Cardiac septum (tissue), 1 donor: ENCODE results near the gene RPGRIP1. TPM values are rescaled to one million over a fixed set of nuclear protein-coding genes. Genes with fewer than 3 reads are reported as not detected.
"Not testable (repeated sequence)": the region's sequence is repeated elsewhere in the genome, so short reads cannot be mapped to it uniquely, and the experiment has no call there.

Experiments used
- DNase-seq: peaks from one replicate; pipeline ENCODE4 v3.0.0-alpha.2; 2020; ENCODE audit warnings: low spot score
- intact Hi-C: fragments of 100-400 bp; cut with DNase I; formaldehyde crosslinking; loops from one replicate; pipeline ENCODE4 v1.14.0; 2022
- total RNA-seq: library from RNA; stranded (reverse); fragmentation: NEBNext Ultra II Directional; extraction: Animal tissue kit (Norgen Biotek cat#: 25700); gene quantifications from one replicate; pipeline ENCODE4 v1.2.1, GENCODE V29; 2021
- donor health status: DM: no; HTN: no; CAD: no.

Gene RPGRIP1
- total RNA-seq, 1 donor from 2014 or later = not detected

DNA sequence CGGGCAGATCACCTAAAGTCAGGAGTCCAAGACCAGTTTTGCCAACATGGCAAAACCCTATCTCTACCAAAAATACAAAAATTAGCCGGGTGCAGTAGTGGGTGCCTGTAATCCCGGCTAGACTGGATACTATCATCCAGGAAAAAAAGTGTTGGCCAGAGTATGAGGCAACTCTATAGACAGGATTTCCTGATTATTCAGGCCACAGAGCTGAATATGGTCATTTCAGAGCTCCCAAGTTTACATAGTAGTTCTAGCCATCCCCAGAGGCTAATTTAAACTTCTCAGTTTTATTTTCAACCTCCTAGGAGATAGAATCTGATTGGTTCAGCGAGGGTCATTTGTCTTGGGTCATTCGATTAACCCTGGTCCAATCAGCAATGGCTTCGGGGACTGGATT lies 7.3 kb downstream of the RPGRIP1 start:
- DNase-seq = no peak
- intact Hi-C loops = no loop called here

GRCh38 chr14:21294026-21294425 lies 14.1 kb downstream of the RPGRIP1 start:
- DNase-seq, intact Hi-C loops: not testable (repeated sequence)

DNA sequence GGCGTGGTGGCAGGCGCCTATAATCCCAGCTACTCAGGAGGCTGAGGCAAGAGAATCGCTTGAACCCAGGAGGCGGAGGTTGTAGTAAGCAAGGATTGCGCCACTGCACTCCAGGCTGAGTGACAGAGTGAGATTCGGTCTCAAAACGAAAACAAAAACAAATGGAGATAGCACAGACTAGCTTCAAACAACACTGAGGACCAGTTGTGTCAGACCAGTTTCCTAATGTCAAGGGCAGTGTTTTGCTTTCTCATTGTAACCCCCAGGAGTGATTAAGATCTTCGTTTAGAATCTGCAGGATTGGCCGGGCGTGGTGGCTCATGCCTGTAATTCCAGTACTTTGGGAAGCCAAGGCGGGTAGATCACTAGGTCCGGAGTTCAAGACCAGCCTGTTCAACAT lies 18.5 kb downstream of the RPGRIP1 start:
- DNase-seq = no peak
- intact Hi-C loops = no loop called here

GRCh38 chr14:21299562-21300130 lies 19.8 kb downstream of the RPGRIP1 start:
- intact Hi-C loops = no loop called here
- no peak for DNase-seq

DNA sequence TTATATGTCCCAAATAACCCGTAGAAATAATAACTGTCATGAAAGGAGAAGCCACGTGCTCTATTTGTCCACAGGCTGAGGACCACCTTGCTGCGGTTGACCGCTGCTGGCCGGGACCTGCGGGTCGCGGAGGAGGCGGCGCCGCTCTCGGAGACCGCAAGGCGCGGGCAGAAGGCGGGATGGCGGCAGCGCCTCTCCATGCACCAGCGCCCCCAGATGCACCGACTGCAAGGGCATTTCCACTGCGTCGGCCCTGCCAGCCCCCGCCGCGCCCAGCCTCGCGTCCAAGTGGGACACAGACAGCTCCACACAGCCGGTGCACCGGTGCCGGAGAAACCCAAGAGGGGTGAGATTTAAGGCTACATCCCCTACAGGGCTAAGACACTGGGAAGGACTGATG lies 21.0 kb downstream of the RPGRIP1 start:
- DNase-seq = no peak
- intact Hi-C loops = no loop called here

- intact Hi-C loops = no loop called here
- DNase-seq = no peak
These were observed 22.3 kb downstream of the RPGRIP1 start for GRCh38 chr14:21302013-21302835.

DNA sequence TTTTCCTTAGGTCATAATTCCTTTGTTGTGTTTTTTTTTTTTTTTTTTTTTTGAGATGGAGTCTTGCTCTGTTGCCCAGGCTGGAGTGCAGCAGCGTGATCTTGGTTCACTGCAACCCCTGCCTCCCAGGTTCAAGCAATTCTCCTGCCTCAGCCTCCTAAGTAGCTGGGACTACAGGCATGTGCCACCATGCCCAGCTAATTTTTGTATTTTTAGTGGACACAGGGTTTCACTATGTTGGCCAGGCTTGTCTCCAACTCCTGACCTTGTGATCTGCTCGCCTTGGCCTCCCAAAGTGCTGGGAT lies 22.9 kb downstream of the RPGRIP1 start:
- DNase-seq, intact Hi-C loops: not testable (repeated sequence)

DNA sequence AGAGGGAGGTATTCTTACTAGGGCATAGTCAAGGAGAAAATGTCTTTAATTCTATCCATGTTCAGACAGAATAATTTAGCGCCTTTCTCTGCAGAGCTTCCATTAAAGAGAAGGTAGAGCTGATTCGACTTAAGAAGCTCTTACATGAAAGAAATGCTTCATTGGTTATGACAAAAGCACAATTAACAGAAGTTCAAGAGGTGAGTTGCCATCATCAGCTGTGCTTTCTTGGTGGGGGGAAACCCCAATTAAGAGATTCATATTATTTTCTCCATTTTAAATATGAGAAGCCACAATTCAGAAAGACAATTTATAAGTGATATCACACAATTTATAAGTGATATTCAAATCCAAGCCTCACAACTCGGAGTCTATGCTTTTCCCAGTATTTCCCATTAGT lies 27.8 kb downstream of the RPGRIP1 start:
- no peak for DNase-seq
- intact Hi-C loops = no loop called here

DNA sequence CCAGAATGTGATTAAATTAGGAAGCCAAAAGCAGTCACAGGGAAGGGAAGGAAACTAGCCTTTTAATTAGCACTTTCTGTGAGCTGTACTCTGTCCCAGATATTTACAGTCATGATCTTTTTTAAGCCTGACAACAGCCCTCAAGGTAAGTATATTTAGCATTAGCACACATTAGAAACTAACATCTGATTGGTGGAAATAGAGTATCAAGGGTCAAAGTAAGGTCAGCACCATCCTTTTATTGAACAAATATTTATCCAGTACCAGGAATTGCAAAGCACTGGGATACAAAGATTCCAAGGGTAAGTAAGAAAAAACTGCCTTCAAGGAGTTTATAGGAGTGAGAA lies 28.2 kb downstream of the RPGRIP1 start:
- intact Hi-C loops = no loop called here
- DNase-seq = no peak

DNA sequence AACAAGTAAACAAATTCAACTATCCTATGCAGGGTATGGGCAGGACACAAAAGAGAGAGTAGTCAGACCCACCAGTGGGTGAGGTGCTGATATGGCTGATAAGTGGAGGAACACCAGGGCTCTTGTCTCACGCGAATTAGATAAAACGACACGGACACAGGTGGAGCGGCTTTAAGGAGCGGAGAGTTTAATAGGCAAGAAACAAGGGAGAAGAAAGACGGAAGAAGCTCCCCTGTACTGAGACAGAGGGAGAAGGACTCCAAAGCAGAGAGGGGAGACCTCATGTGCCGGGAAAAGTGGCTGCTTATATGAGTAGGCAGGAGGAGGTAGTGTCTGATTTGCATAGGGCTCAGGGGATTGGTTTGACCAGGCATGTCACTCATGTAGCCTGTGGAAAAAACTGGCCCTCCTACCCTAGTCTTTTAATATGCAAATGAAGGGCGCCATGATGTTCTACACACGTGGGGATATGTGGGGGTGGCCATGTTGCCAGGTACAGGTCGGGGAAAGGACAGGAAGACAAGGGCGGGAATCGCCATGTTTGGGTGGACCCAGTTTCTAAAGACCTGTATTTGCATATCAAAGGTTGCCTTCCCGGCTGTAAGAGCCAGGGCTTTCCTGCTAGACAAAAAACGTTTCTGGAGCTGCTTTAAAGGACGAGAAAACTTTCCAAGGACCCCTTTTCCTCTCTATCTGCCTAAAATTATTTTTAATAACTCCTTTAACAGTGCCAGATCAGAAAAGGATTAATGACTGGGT lies 28.8 kb downstream of the RPGRIP1 start:
- intact Hi-C loops = no loop called here
- peak; percentile 81 for DNase-seq

- DNase-seq = no peak
- intact Hi-C loops = no loop called here
These were observed 29.4 kb downstream of the RPGRIP1 start for GRCh38 chr14:21309238-21309636.

- intact Hi-C loops = no loop called here
- DNase-seq = no peak
These were observed 30.1 kb downstream of the RPGRIP1 start for GRCh38 chr14:21309956-21310355.

- DNase-seq = no peak
- intact Hi-C loops = no loop called here
These were observed 31.7 kb downstream of the RPGRIP1 start for GRCh38 chr14:21311614-21312013.

DNA sequence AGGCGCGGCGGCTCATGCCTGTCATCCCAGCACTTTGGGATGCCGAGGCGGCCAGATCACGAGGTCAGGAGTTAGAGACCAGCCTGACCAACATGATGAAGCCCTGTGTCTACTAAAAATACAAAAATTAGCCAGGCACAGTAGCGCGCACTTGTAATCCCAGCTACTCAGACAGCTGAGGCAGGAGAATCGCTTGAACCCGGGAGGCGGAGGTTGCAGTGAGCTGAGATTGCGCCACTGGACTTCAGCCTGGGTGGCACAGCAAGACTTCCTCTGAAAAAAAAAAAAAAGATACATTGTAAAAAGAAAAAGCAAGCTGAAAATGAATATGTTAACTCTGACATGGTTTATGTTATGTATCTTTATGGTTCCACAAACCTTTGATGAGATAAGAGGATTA lies 33.6 kb downstream of the RPGRIP1 start:
- no peak for DNase-seq
- intact Hi-C loops = no loop called here

GRCh38 chr14:21317398-21317797 lies 37.5 kb downstream of the RPGRIP1 start:
- intact Hi-C loops = no loop called here
- no peak for DNase-seq

DNA sequence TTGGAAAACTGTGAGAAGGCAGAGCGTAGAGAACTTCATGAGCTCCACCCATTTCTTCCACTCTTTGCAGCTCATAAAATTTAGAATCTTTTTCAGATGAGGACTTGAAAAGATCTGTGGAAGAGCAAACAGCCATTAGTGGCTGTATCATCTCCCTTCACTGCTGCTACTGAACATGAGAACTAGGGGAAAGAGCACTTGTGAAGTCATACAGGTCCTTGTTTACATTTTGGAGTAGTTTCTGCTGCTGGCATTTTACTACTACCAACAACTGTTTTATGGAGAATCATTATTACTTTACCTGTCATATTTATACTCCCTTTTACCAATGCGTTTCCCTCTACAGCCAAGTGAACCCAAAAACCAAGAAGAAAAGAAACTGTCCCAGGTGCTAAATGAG lies 41.0 kb downstream of the RPGRIP1 start:
- no peak for DNase-seq
- intact Hi-C loops = no loop called here

- no peak for DNase-seq
- intact Hi-C loops = no loop called here
These were observed 42.8 kb downstream of the RPGRIP1 start for GRCh38 chr14:21322716-21323115.

GRCh38 chr14:21326972-21327371 lies 47.1 kb downstream of the RPGRIP1 start:
- intact Hi-C loops = no loop called here

More at GRCh38 chr14:21326972-21327371, 47.1 kb downstream of the RPGRIP1 start:
- no peak for DNase-seq
